Activated naive CD4-positive, alpha-beta T cell treated with anti-CD3 and anti-CD28 coated beads, Interleukin-2, amount 10 ng/mL, durations not matched to agents 7 days and 5 days (primary cell): ENCODE data around the gene ACKR3.

Source experiments
- CTCF ChIA-PET: fragments of 350-600 bp; sonication (Branson Sonifier 250); formaldehyde crosslinking; loops from one replicate; lab custom pipeline; 2021; ENCODE audit warnings: antibody characterized with exemption; lab: Charles Lee
- DNase-seq: peaks from one replicate; pipeline ENCODE4 v3.0.0-alpha.2; 2020
- H3K27ac Mint-ChIP-seq: one replicate; pipeline ENCODE4 v1.8.0; 2021; ENCODE audit warnings: mild to moderate bottlenecking, moderate library complexity, mixed read lengths
- H3K27me3 Mint-ChIP-seq: one replicate; pipeline ENCODE4 v1.8.0; 2021; ENCODE audit warnings: mild to moderate bottlenecking, mixed read lengths
- H3K36me3 Mint-ChIP-seq: one replicate; pipeline ENCODE4 v1.8.0; 2021; ENCODE audit warnings: mixed read lengths
- H3K4me1 Mint-ChIP-seq: one replicate; pipeline ENCODE4 v1.8.0; 2021; ENCODE audit warnings: mixed read lengths
- H3K4me3 Mint-ChIP-seq: one replicate; pipeline ENCODE4 v1.8.0; 2021; ENCODE audit warnings: mild to moderate bottlenecking, moderate library complexity, mixed read lengths
- H3K9me3 Mint-ChIP-seq: one replicate; pipeline ENCODE4 v1.8.0; 2021; ENCODE audit warnings: mixed read lengths

ACKR3 gene

GRCh38 chr2:236538242-236538641 lies 31.4 kb upstream of the ACKR3 start:
- peaks cover 39% of the 10 kb centered on the region for H3K36me3 Mint-ChIP-seq
- H3K9me3 Mint-ChIP-seq: peaks cover 12% of the 10 kb centered on the region
- CTCF ChIA-PET: interaction anchor here (1.0 to 3.9 kb wide), 3 partner anchors 17 to 31 kb away, joined by 4 to 23 read pairs (median 9); partner anchors contain the start of gene ACKR3
- peaks cover 8% of the 10 kb centered on the region for H3K27me3 Mint-ChIP-seq
- H3K27ac Mint-ChIP-seq: peak overlapping the region; percentile 94
- peak overlapping the region; percentile 99 for H3K4me3 Mint-ChIP-seq
- DNase-seq: peak; percentile 29
- H3K4me1 Mint-ChIP-seq: peaks cover 65% of the 10 kb centered on the region

DNA sequence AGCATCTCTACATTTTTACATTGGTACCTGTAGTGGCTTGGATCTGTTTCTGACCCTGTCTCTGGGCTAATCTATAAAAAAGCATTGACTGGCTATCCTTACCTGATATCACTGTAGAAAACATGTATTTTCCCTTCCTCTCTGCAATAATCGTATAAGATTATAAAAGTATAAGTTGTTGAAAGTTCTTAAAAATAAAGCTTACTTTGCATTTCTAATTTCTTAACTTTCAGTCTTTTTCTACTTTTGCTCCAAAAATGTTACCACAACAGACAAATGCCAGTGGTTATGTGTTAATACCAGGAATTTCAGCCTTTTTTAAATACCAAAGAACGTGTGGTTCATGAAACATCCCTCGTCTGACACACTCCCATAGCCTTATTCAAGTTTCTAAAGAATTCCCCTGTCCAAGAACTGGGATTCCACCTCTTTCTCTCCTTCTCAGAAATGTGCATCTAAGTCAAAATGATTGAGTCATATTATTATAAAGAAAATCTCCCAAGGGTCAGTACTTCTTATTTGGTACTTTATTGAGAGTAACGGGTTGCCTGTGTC lies 28.5 kb upstream of the ACKR3 start:
- no peak overlapping the region for H3K27ac Mint-ChIP-seq
- DNase-seq: no peak

GRCh38 chr2:236544362-236544761 lies 25.3 kb upstream of the ACKR3 start:
- CTCF ChIA-PET: interaction anchor here (1.8 kb wide), 1 partner anchor 26 kb away, joined by 8 read pairs; the partner anchor contains the start of gene ACKR3
- no peaks in the 10 kb centered on the region for H3K27me3 Mint-ChIP-seq
- peaks cover 69% of the 10 kb centered on the region for H3K36me3 Mint-ChIP-seq

More for the DNA sequence above, 28.5 kb upstream of the ACKR3 start:
- Mint-ChIP-seq H3K36me3 (peaks cover 51% of the 10 kb centered on the region), H3K4me1 (peaks cover 75% of the 10 kb centered on the region), H3K4me3 (no peak overlapping the region), H3K27me3 (no peaks in the 10 kb centered on the region), H3K9me3 (peaks cover 12% of the 10 kb centered on the region)
- CTCF ChIA-PET: interaction anchor here (1.2 kb wide), 1 partner anchor 27 kb away, joined by 3 read pairs; no protein-coding TSS in a partner anchor

GRCh38 chr2:236545248-236545658 lies 24.4 kb upstream of the ACKR3 start:
- no peak for DNase-seq
- Mint-ChIP-seq H3K4me3 (no peak overlapping the region), H3K4me1 (peaks cover 91% of the 10 kb centered on the region), H3K9me3 (peaks cover 13% of the 10 kb centered on the region), H3K36me3 (peaks cover 67% of the 10 kb centered on the region), H3K27ac (peak overlapping the region; percentile 99), H3K27me3 (no peaks in the 10 kb centered on the region)
- CTCF ChIA-PET: interaction anchor here (1.8 to 2.7 kb wide), 2 partner anchors 25 to 32 kb away, joined by 8 read pairs; partner anchors contain the start of gene ACKR3

More at GRCh38 chr2:236544362-236544761, 25.3 kb upstream of the ACKR3 start:
- H3K4me3 Mint-ChIP-seq: no peak overlapping the region
- H3K4me1 Mint-ChIP-seq: peaks cover 91% of the 10 kb centered on the region
- H3K27ac Mint-ChIP-seq: peak overlapping the region; percentile 99
- peaks cover 18% of the 10 kb centered on the region for H3K9me3 Mint-ChIP-seq
- no peak for DNase-seq

DNA sequence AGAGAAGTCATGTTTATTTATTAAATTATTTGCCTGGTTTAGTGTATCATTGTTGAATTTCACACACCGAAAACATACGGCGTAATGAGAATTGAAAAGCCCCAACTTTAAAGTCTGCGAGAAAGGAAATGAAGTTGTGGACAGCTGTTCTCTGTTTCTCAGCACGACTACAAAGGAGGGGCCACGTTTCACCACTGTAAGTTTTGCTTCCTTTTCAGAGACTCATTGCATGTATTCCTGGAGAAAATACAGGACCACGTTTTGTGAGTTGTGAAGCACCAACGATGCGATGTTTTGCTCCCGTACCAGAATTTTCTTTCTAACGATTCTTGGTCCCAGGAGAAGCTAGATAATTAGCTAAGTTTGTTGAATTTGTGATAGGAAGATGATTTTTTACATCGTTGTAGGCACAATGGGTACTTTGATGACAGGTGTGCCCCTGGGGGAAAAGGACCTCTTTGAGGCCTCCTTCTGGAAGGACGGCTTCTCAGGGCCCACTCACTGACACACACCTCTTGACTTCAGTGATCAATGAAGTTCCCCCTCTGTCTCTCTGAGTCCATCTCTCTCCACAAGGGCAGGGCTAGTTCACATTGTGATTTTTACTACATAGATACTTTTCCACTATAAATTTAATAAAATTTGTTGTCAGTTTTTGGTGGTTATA lies 23.7 kb upstream of the ACKR3 start:
- Mint-ChIP-seq H3K9me3 (peaks cover 12% of the 10 kb centered on the region), H3K36me3 (peaks cover 68% of the 10 kb centered on the region), H3K27me3 (no peaks in the 10 kb centered on the region), H3K4me1 (peaks cover 91% of the 10 kb centered on the region), H3K4me3 (peak overlapping the region; percentile 69), H3K27ac (peak overlapping the region; percentile 99)
- peak; percentile 61 for DNase-seq
- CTCF ChIA-PET: interaction anchor here (1.6 to 2.7 kb wide), 3 partner anchors 23 to 33 kb away, joined by 4 to 8 read pairs (median 8); partner anchors contain the start of gene ACKR3

DNA sequence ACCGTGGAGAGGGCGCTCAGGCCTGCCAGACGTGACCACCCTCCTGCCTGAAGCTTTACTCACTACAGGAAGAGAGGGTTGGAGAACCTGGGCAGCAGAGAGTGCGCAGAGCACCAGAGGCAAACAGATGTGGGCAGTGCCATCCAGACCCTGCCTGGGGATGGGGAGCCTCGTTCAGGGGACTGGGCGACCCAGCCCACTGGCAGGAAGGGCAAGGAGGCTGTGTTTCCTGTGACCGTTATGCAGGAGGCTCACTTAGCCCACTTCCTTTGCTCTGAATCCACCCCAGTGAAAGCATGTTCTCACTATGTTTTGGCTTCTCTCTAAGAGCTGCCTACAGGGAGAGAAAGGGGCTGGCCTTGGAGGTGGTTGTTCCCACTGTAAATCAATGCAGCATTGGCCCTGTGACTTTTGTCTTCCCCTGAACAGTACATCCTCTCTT lies 23.0 kb upstream of the ACKR3 start:
- Mint-ChIP-seq H3K36me3 (peaks cover 65% of the 10 kb centered on the region), H3K9me3 (peaks cover 9% of the 10 kb centered on the region), H3K4me1 (peaks cover 92% of the 10 kb centered on the region), H3K4me3 (peak overlapping the region; percentile 69), H3K27ac (peak overlapping the region; percentile 99), H3K27me3 (no peaks in the 10 kb centered on the region)
- DNase-seq: peak; percentile 67
- CTCF ChIA-PET: interaction anchor here (1.6 to 2.7 kb wide), 2 partner anchors 22 to 34 kb away, joined by 4 to 8 read pairs; no protein-coding TSS in a partner anchor

DNA sequence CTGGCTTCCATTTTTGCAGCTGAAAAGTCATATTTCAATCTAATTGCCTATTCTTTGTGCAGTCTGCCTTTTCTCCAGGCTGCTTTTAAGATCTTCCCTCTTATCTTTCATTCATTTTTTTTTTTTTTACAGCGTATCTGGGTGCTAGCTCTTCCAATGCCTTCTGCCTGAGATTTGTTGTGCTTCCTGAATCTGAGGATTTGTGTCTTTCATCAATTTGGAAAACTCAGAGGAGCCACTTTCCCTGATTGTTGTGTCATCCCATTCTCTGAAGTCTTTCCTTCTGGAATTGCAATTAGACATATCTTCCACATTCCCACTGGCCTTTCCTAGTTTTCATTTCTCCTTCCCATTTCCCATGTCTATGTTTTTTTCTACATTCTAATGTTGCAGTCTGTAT lies 21.9 kb upstream of the ACKR3 start:
- CTCF ChIA-PET: interaction anchor here (1.0 to 2.7 kb wide), 2 partner anchors 9 to 35 kb away, joined by 3 to 8 read pairs; no protein-coding TSS in a partner anchor
- no peak for DNase-seq
- Mint-ChIP-seq H3K27ac (peak overlapping the region; percentile 99), H3K4me3 (peak overlapping the region; percentile 55), H3K36me3 (peaks cover 64% of the 10 kb centered on the region), H3K27me3 (no peaks in the 10 kb centered on the region), H3K4me1 (peaks cover 95% of the 10 kb centered on the region), H3K9me3 (peaks cover 9% of the 10 kb centered on the region)

DNA sequence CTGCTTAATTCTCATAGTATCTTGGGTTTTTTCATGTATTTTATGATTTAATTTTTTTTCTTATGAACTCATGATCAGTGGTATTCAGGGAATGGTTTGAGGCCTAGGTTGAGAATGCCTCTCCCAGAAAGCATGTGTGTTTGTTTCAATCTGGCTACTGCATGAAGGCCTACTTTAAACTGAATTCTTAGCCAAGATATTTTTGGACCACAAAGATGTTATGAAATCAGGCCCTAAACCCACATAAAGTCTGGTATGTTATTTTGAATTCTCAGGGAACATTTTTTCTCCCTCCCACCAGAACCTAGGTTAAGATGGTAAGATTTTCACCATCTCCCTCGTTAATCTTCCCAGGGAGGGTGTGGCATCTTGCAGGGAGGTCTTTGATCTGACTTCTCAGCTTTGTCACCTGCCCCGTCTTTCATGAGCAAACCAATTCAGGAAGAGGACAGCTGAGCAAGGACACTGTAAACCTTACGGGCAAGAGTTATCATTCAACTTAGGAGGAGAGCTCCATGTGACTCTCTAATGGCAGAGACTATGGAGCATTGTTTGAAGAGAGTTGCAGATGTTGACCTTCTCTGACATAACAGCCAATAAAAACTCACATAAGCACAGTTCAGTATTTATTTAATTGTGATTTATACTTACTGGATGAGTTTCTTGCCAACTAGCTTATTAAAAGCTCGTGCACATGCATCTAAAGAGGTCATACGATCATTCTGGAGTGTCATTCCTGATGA lies 21.3 kb upstream of the ACKR3 start:
- Mint-ChIP-seq H3K9me3 (peaks cover 14% of the 10 kb centered on the region), H3K27me3 (no peaks in the 10 kb centered on the region), H3K4me3 (no peak overlapping the region), H3K36me3 (peaks cover 64% of the 10 kb centered on the region), H3K4me1 (peaks cover 95% of the 10 kb centered on the region), H3K27ac (peak overlapping the region; percentile 99)
- DNase-seq: no peak
- CTCF ChIA-PET: interaction anchor here (1.1 to 3.5 kb wide), 3 partner anchors 11 to 35 kb away, joined by 3 to 14 read pairs (median 4); partner anchors contain the start of gene ACKR3

- Mint-ChIP-seq H3K4me1 (peaks cover 99% of the 10 kb centered on the region), H3K9me3 (peaks cover 21% of the 10 kb centered on the region), H3K4me3 (no peak overlapping the region), H3K27ac (peak overlapping the region; percentile 67), H3K36me3 (peaks cover 68% of the 10 kb centered on the region), H3K27me3 (no peaks in the 10 kb centered on the region)
- CTCF ChIA-PET: interaction anchor here (1.1 to 3.5 kb wide), 3 partner anchors 10 to 36 kb away, joined by 3 to 14 read pairs (median 4); partner anchors contain the start of gene ACKR3
- no peak for DNase-seq
Measured at GRCh38 chr2:236549165-236549564, 20.5 kb upstream of the ACKR3 start.

DNA sequence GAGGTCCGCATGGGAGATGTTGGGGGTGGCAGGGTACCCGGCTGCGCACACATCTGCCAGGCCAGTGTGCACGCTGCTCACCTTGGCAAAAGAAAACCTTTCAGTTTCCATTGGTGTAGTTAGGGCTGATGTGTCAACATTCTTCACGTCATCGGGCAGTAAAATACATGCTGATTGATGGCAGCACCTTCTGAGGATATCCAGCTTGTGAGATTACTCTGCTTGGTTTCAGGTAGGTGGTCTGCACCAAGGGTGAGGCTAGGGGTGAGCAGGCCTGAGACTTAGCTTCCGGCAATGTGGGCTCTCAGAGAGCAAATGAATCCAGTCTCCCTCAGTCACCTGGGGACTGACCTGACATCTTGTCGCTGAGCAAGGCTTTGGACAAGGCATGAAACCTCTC lies 19.3 kb upstream of the ACKR3 start:
- Mint-ChIP-seq H3K9me3 (peaks cover 30% of the 10 kb centered on the region), H3K27ac (peak overlapping the region; percentile 52), H3K27me3 (no peaks in the 10 kb centered on the region), H3K36me3 (peaks cover 70% of the 10 kb centered on the region), H3K4me3 (no peak overlapping the region), H3K4me1 (peaks cover 99% of the 10 kb centered on the region)
- no peak for DNase-seq
- CTCF ChIA-PET: interaction anchor here (1.6 to 3.5 kb wide), 2 partner anchors 19 to 37 kb away, joined by 5 to 14 read pairs; partner anchors contain the start of gene ACKR3

- DNase-seq: no peak
- peak overlapping the region; percentile 37 for H3K27ac Mint-ChIP-seq
- no peak overlapping the region for H3K4me3 Mint-ChIP-seq
- peaks cover 99% of the 10 kb centered on the region for H3K4me1 Mint-ChIP-seq
- H3K36me3 Mint-ChIP-seq: peaks cover 76% of the 10 kb centered on the region
- no peaks in the 10 kb centered on the region for H3K27me3 Mint-ChIP-seq
- CTCF ChIA-PET: interaction anchor here (1.6 to 3.5 kb wide), 2 partner anchors 19 to 38 kb away, joined by 5 to 14 read pairs; partner anchors contain the start of gene ACKR3
- peaks cover 34% of the 10 kb centered on the region for H3K9me3 Mint-ChIP-seq
Measured at GRCh38 chr2:236550701-236551465, 18.7 kb upstream of the ACKR3 start.

- H3K36me3 Mint-ChIP-seq: peaks cover 78% of the 10 kb centered on the region
- CTCF ChIA-PET: interaction anchor here (1.6 to 3.5 kb wide), 2 partner anchors 18 to 38 kb away, joined by 5 to 14 read pairs; partner anchors contain the start of gene ACKR3
- H3K9me3 Mint-ChIP-seq: peaks cover 38% of the 10 kb centered on the region
- no peak for DNase-seq
- H3K4me1 Mint-ChIP-seq: peaks cover 93% of the 10 kb centered on the region
- peak overlapping the region; percentile 59 for H3K27ac Mint-ChIP-seq
- no peaks in the 10 kb centered on the region for H3K27me3 Mint-ChIP-seq
- no peak overlapping the region for H3K4me3 Mint-ChIP-seq
Measured at GRCh38 chr2:236551471-236552211, 18.0 kb upstream of the ACKR3 start.
